Loucy (cell line): ENCODE measurements around the gene KDM3A.

ENCODE experiments used
- H2AFZ ChIP-seq: fragments of 200-600 bp; sonication (generic); 2 replicates; pipeline ENCODE4 v1.6.0; 2016; ENCODE audit warnings: antibody characterized with exemption, mild to moderate bottlenecking, low read length, moderate library complexity
- H3F3A ChIP-seq: fragments of 200-600 bp; 2 replicates; pipeline ENCODE4 v1.6.0; 2016; ENCODE audit warnings: antibody characterized with exemption, low read depth, mild to moderate bottlenecking
- H3K27me3 ChIP-seq: fragments of 200-600 bp; sonication (generic); 2 replicates; pipeline ENCODE4 v1.6.1; 2014; ENCODE audit warnings: low read length, mild to moderate bottlenecking; ENCODE audit not compliant: insufficient read depth, poor library complexity, severe bottlenecking
- H3K36me3 ChIP-seq: fragments of 200-600 bp; sonication (generic); 2 replicates; pipeline ENCODE4 v1.6.1; 2016; ENCODE audit warnings: low read length; ENCODE audit not compliant: insufficient read depth
- H3K4me1 ChIP-seq: fragments of 200-600 bp; sonication (generic); 2 replicates; pipeline ENCODE4 v1.5.1; 2014; ENCODE audit warnings: low read length, mild to moderate bottlenecking; ENCODE audit not compliant: insufficient read depth, poor library complexity, severe bottlenecking
- H3K4me2 ChIP-seq: fragments of 200-600 bp; sonication (generic); 2 replicates; pipeline ENCODE4 v1.6.0; 2014; ENCODE audit warnings: antibody characterized with exemption, low read length, low read depth, mild to moderate bottlenecking; ENCODE audit not compliant: poor library complexity, severe bottlenecking
- H3K4me3 ChIP-seq: fragments of 200-600 bp; sonication (generic); 2 replicates; pipeline ENCODE4 v1.5.1; 2014; ENCODE audit warnings: low read length, mild to moderate bottlenecking, mixed read lengths; ENCODE audit not compliant: poor library complexity, severe bottlenecking
- H3K79me2 ChIP-seq: fragments of 200-600 bp; sonication (generic); 2 replicates; pipeline ENCODE4 v1.6.1; 2014; ENCODE audit warnings: low read length; ENCODE audit not compliant: insufficient read depth
- H3K9ac ChIP-seq: fragments of 200-600 bp; sonication (generic); 2 replicates; pipeline ENCODE4 v1.6.0; 2014; ENCODE audit warnings: mild to moderate bottlenecking, low read depth, low read length, moderate library complexity; ENCODE audit not compliant: poor library complexity, severe bottlenecking
- H3K9me2 ChIP-seq: fragments of 200-600 bp; sonication (generic); replicated peaks from 2 replicates; pipeline ENCODE4 v1.6.1; 2016; ENCODE audit warnings: low read depth, low read length, mixed read lengths
- H3K9me3 ChIP-seq: fragments of 200-600 bp; sonication (generic); 2 replicates; pipeline ENCODE4 v1.6.1; 2014; ENCODE audit warnings: mild to moderate bottlenecking, antibody characterized with exemption, low read length, low read depth; ENCODE audit not compliant: insufficient read depth
- H4K20me1 ChIP-seq: fragments of 200-600 bp; sonication (generic); 2 replicates; pipeline ENCODE4 v1.6.0; 2014; ENCODE audit warnings: antibody characterized with exemption, low read length, mild to moderate bottlenecking; ENCODE audit not compliant: insufficient read depth, poor library complexity, severe bottlenecking
- EZH2phosphoT487 ChIP-seq: fragments of 200-600 bp; IDR thresholded peaks from 2 replicates; pipeline ENCODE4 v1.6.1; 2018; ENCODE audit warnings: antibody characterized with exemption, mild to moderate bottlenecking, moderate library complexity, borderline replicate concordance
- TF ChIP-seq, protein P1 (sequence below): fragments of 200-600 bp; sonication (generic); conservative IDR thresholded peaks from 2 replicates; pipeline ENCODE4 v1.5.1; 2014; ENCODE audit warnings: mild to moderate bottlenecking, antibody characterized with exemption, low read length

KDM3A gene

DNA sequence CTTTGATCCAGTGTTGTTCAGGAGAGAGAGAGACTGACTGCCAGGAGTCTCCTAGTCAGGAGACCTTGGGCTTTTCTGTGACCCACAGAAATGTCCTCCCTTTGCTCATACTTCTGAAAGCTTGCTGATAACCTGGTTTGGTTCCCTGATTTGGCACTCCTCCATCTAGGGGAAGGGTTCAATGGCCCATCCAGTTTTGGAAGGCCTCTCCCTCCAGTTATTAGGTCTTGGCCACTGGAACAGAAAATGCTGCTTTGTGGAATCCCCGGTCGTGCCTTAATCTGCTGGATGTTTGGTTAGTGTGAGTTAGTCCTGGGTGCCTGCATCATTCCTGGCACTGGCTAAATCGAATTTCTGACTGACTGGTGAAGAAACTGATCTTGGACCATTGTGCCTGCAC, 35.7 kb downstream of the KDM3A start:
- no peaks in the 10 kb centered on the region for H3F3A ChIP-seq
- H3K27me3 ChIP-seq = no peaks in the 10 kb centered on the region
- H3K9me3 ChIP-seq = no peaks in the 10 kb centered on the region
- no peak overlapping the region for H2AFZ ChIP-seq
- no peak overlapping the region for H3K9ac ChIP-seq
- H4K20me1 ChIP-seq = no peaks in the 10 kb centered on the region
- no peak overlapping the region for H3K4me3 ChIP-seq
- H3K9me2 ChIP-seq = no peaks in the 10 kb centered on the region
- no peaks in the 10 kb centered on the region for H3K4me1 ChIP-seq
- TF ChIP-seq, protein P1, sequence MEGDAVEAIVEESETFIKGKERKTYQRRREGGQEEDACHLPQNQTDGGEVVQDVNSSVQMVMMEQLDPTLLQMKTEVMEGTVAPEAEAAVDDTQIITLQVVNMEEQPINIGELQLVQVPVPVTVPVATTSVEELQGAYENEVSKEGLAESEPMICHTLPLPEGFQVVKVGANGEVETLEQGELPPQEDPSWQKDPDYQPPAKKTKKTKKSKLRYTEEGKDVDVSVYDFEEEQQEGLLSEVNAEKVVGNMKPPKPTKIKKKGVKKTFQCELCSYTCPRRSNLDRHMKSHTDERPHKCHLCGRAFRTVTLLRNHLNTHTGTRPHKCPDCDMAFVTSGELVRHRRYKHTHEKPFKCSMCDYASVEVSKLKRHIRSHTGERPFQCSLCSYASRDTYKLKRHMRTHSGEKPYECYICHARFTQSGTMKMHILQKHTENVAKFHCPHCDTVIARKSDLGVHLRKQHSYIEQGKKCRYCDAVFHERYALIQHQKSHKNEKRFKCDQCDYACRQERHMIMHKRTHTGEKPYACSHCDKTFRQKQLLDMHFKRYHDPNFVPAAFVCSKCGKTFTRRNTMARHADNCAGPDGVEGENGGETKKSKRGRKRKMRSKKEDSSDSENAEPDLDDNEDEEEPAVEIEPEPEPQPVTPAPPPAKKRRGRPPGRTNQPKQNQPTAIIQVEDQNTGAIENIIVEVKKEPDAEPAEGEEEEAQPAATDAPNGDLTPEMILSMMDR = no peak
- no peak for TF ChIP-seq EZH2phosphoT487
- no peak overlapping the region for H3K4me2 ChIP-seq
- no peaks in the 10 kb centered on the region for H3K79me2 ChIP-seq
- H3K36me3 ChIP-seq = peaks cover 99% of the 10 kb centered on the region

DNA sequence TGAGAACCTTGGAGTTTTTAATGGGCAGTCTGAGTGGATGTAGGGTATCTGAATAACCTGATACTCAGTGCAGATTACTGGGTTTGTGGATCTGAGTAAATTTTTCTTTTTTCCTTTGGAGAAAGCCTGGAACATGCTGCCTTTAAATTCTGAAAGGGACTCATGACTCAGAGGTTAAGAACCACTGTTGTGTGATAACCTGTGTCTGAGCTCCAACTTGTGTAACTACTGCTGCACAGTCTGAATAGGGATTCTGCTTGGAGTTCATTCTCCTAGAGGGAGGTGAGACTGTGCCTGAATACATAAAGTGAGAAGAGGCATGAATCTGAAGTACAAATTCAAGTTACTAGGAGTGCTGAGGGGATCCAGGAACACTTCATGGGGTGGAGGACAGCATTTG, 36.2 kb downstream of the KDM3A start:
- H3K9me2 ChIP-seq = no peaks in the 10 kb centered on the region
- peaks cover 99% of the 10 kb centered on the region for H3K36me3 ChIP-seq
- no peaks in the 10 kb centered on the region for H3K4me1 ChIP-seq
- H3K79me2 ChIP-seq = no peaks in the 10 kb centered on the region
- H3K9me3 ChIP-seq = no peaks in the 10 kb centered on the region
- H3F3A ChIP-seq = no peaks in the 10 kb centered on the region
- H2AFZ ChIP-seq = no peak overlapping the region
- H4K20me1 ChIP-seq = no peaks in the 10 kb centered on the region
- no peak overlapping the region for H3K4me3 ChIP-seq
- TF ChIP-seq, protein P1 = no peak
- no peak for TF ChIP-seq EZH2phosphoT487
- H3K9ac ChIP-seq = no peak overlapping the region
- H3K27me3 ChIP-seq = no peaks in the 10 kb centered on the region
- H3K4me2 ChIP-seq = no peak overlapping the region

DNA sequence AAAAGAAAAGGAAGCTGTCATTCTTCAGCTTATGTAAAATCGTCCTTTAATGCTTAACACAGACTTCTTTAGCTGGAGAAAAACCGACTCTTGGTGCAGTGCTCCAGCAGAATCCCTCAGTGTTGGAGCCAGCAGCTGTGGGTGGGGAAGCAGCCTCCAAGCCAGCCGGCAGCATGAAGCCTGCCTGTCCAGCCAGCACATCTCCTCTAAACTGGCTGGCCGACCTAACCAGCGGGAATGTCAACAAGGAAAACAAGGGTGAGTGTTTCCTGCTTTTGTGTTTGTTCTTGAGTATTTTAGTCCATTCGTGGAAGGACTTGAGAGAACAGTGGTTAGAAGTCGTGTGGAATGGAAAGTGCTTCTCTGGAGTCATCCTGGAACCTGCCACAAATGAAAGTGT, 38.9 kb downstream of the KDM3A start:
- Histone ChIP-seq H3K27me3 (no peaks in the 10 kb centered on the region), H3K9me3 (no peaks in the 10 kb centered on the region), H3K9ac (no peak overlapping the region), H3K4me3 (no peak overlapping the region), H3K79me2 (no peaks in the 10 kb centered on the region), H3F3A (no peaks in the 10 kb centered on the region), H3K4me1 (no peaks in the 10 kb centered on the region), H3K36me3 (peaks cover 99% of the 10 kb centered on the region), H3K9me2 (no peaks in the 10 kb centered on the region), H2AFZ (no peak overlapping the region), H3K4me2 (no peak overlapping the region), H4K20me1 (no peaks in the 10 kb centered on the region)
- TF ChIP-seq, protein P1 = no peak
- no peak for TF ChIP-seq EZH2phosphoT487
